PFSK-1 (cell line): ENCODE data around the gene SPOCK3.

Source experiments
- FOXP2 ChIP-seq: optimal IDR thresholded peaks from 2 replicates; pipeline ENCODE3; 2011; ENCODE audit warnings: borderline replicate concordance, control low read depth, inconsistent platforms; ENCODE audit not compliant: insufficient read depth; ENCODE audit errors: extremely low read length, extremely low read depth
- POLR2AphosphoS5 ChIP-seq: IDR thresholded peaks from 2 replicates; pipeline ENCODE4 v1.6.1; 2012; ENCODE audit warnings: low read depth, mild to moderate bottlenecking, control low read depth, low read length, moderate library complexity
- REST ChIP-seq, 2 experiments: IDR thresholded peaks; 2 replicates each; pipeline versions ENCODE4 v1.6.1 to v1.8.0; 2011 to 2012; ENCODE audit warnings: low read depth in 2 of 2, low read length in 2 of 2, control low read depth in 1 of 2, inconsistent platforms in 1 of 2, mild to moderate bottlenecking in 1 of 2, moderate library complexity in 1 of 2; ENCODE audit not compliant: insufficient read depth in 1 of 2
- SIN3A ChIP-seq: IDR thresholded peaks from 2 replicates; pipeline ENCODE4 v1.6.1; 2012; ENCODE audit warnings: mild to moderate bottlenecking, low read length, moderate library complexity, borderline replicate concordance; ENCODE audit not compliant: insufficient read depth
- TAF1 ChIP-seq: IDR thresholded peaks from 2 replicates; pipeline ENCODE4 v1.6.1; 2012; ENCODE audit warnings: low read length, control low read depth, borderline replicate concordance; ENCODE audit not compliant: insufficient read depth

DNA sequence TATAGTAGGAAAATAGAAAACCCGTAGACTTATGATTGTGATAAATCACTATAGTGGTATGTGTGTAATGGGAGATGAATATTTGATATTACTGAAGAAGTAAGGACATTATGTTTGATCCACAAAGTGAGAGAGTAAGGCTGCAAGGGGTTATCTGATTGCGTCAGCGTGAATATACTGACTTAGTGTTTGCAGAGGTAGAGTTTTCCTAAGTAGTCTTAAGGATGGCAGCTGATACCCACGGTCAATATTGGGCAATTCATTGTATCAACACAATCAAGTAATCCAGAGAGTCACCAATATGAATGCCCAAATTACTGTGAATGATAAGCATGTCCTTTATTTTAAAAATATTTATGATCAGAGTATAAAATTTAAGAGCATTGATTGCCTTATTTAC lies 83.7 kb downstream of the SPOCK3 start:
- no peak for TF ChIP-seq POLR2AphosphoS5
- no peak for TF ChIP-seq REST (IDR thresholded peaks at IDR 0.05; ENCODE audit: insufficient read depth in 1 of 2, low read depth in 2 of 2, low read length in 2 of 2)
- no peak for TF ChIP-seq SIN3A
- TF ChIP-seq TAF1, result no peak
- TF ChIP-seq FOXP2, result no peak
